Right lobe of liver (tissue), 6 donors: ENCODE measurements around the gene MSANTD1. TPM values are rescaled to one million over a fixed set of nuclear protein-coding genes. Genes with fewer than 3 reads are reported as not detected.

ENCODE experiments used
- ATAC-seq, 4 donors: fragments of 200-7000 bp; cut with Tn5 transposase; one replicate each; pipeline ENCODE4 v1.9.1; 2020; ENCODE audit warnings: mild to moderate bottlenecking in 4 of 4, moderate library complexity in 4 of 4
- DNase-seq, 3 donors: peaks; one replicate each; pipeline ENCODE4 v3.0.0-alpha.2; 2020
- H3K27ac ChIP-seq, 3 donors: fragments of 200-600 bp; one replicate each; pipeline ENCODE4 v1.8.0; 2022
- H3K27me3 ChIP-seq, 2 donors: fragments of 200-600 bp; one replicate each; pipeline ENCODE4 v1.8.0; 2022
- H3K36me3 ChIP-seq, 4 donors: fragments of 200-600 bp; sonication (generic) in 1 of 4; one replicate each; pipeline versions ENCODE4 v1.5.1 to v1.8.0; 2017 to 2022; ENCODE audit warnings: control low read depth in 1 of 4
- H3K4me1 ChIP-seq, 4 donors: fragments of 200-600 bp; sonication (generic) in 1 of 4; one replicate each; pipeline versions ENCODE4 v1.5.1 to v1.8.0; 2017 to 2022; ENCODE audit warnings: control low read depth in 1 of 4
- H3K4me3 ChIP-seq, 3 donors: fragments of 200-600 bp; one replicate each; pipeline ENCODE4 v1.8.0; 2022
- H3K9me3 ChIP-seq, 4 donors: fragments of 200-600 bp; sonication (generic) in 1 of 4; one replicate each; pipeline versions ENCODE4 v1.5.1 to v1.8.0; 2017 to 2022; ENCODE audit warnings: control low read depth in 1 of 4
- CTCF ChIP-seq, 4 donors: fragments of 200-600 bp in 3 of 4; fragments of 450-650 bp in 1 of 4; IDR thresholded peaks; one replicate each; pipeline versions ENCODE4 v1.5.1 to v1.8.0; 2016 to 2022; ENCODE audit warnings: antibody characterized with exemption in 4 of 4, mild to moderate bottlenecking in 2 of 4
- POLR2A ChIP-seq: fragments of 450-650 bp; IDR thresholded peaks from one replicate; pipeline ENCODE4 v1.6.1; 2017; ENCODE audit warnings: antibody characterized with exemption, mild to moderate bottlenecking
- WGBS: methylation state at CpG from one replicate; pipeline ENCODE4 v1.1.6; 2018; ENCODE audit warnings: low coverage, low lambda C conversion rate; ENCODE audit not compliant: insufficient coverage; ENCODE audit errors: missing lambda C conversion rate; 5-methylcytosine and 5-hydroxymethylcytosine counted together
- intact Hi-C, 2 donors: fragments of 100-400 bp; cut with DNase I; formaldehyde crosslinking; loops; one replicate each; pipeline versions ENCODE4 v1.11.2 to v1.14.1; 2022
- total RNA-seq, 6 experiments: library from RNA; depleted of rRNA in 2 of 6; stranded (reverse); fragments of >200 nt in 2 of 6; fragmentation: NEBNext Ultra II Directional in 3 of 6; extraction: Animal tissue kit (Norgen Biotek cat#: 25700) in 3 of 6; gene quantifications; one replicate each; pipeline versions ENCODE4 v1.1.0 to v1.2.4, GENCODE V29; 2016 to 2023
- donor health status: DM: no; HTN: yes; CAD: no.
- donor health status: DM: no; HTN: no; CAD: no.
- donor health status: DM: no; HTN: no; CAD: no.
- donor health status: DM: no; HTN: yes; CAD: no.
- donor health status: DM: no; HTN: yes; CAD: no.

Gene MSANTD1
- total RNA-seq, 6 experiments from 2014 or later: 0.46 to 0.84 (median 0.64) TPM; not detected in 1

GRCh38 chr4:3291411-3291968, 42.5 kb downstream of the MSANTD1 start:
- peak; percentile 55 to 78 (median 74) for DNase-seq
- intact Hi-C loops: no loop called here
- H3K27me3 ChIP-seq: no peaks in the 10 kb centered on the region
- peak overlapping the region; percentile 74 to 86 (median 77) for H3K27ac ChIP-seq
- TF ChIP-seq POLR2A: no peak
- peak in 1 of 4 donors; percentile 3 for TF ChIP-seq CTCF (IDR thresholded peaks at IDR 0.05)
- peaks cover 0 to 6% (median 3%) of the 10 kb centered on the region in 4 donors for H3K4me1 ChIP-seq
- peak overlapping the region; percentile 65 to 96 (median 92) for H3K4me3 ChIP-seq
- H3K9me3 ChIP-seq: no peaks in the 10 kb centered on the region
- peak; percentile 0 to 22 (median 12) for ATAC-seq
- 46% methylated on average over 16 of the region's 24 CpGs for WGBS
- no peaks in the 10 kb centered on the region for H3K36me3 ChIP-seq

- Histone ChIP-seq H3K4me1 (peaks cover 0 to 6% (median 3%) of the 10 kb centered on the region in 4 donors), H3K9me3 (no peaks in the 10 kb centered on the region), H3K27ac (peak overlapping the region; percentile 74 to 86 (median 77)), H3K27me3 (no peaks in the 10 kb centered on the region), H3K36me3 (no peaks in the 10 kb centered on the region), H3K4me3 (peak overlapping the region; percentile 65 to 96 (median 92))
- 0% methylated on average over 18 of the region's 60 CpGs for WGBS
- TF ChIP-seq CTCF (IDR thresholded peaks at IDR 0.05) (no peak), POLR2A (no peak)
- ATAC-seq (peak; percentile 65 to 82 (median 80)), DNase-seq (peak; percentile 81 to 87 (median 84))
- intact Hi-C loops: no loop called here
Measured at GRCh38 chr4:3291969-3292570, 43.1 kb downstream of the MSANTD1 start.

- peak; percentile 89 for TF ChIP-seq POLR2A
- TF ChIP-seq CTCF (IDR thresholded peaks at IDR 0.05): no peak
- H3K9me3 ChIP-seq: no peaks in the 10 kb centered on the region
- intact Hi-C loops: no loop called here
- WGBS: 0% methylated on average over 2 of the region's 121 CpGs
- H3K4me1 ChIP-seq: peaks cover 0 to 6% (median 3%) of the 10 kb centered on the region in 4 donors
- peak within 1 kb of the TSS; percentile 65 to 96 (median 92) for H3K4me3 ChIP-seq
- peak within 1 kb of the TSS; percentile 74 to 86 (median 77) for H3K27ac ChIP-seq
- ATAC-seq: peak; percentile 92 to 96 (median 93)
- peak; percentile 97 to 98 (median 98) for DNase-seq
- no peaks in the 10 kb centered on the region for H3K36me3 ChIP-seq
- H3K27me3 ChIP-seq: no peaks in the 10 kb centered on the region
Measured at GRCh38 chr4:3292571-3293400, 43.8 kb downstream of the MSANTD1 start, which contains the start of gene RGS12. Gene RGS12, plus strand, starts transcription at chr4:3293021. Its CDS starts 23,150 bp downstream, at chr4:3316171.
